ENCODE data around the gene CNKSR2.
A peak's percentile ranks its signal among the peaks of the same experiment; 100 is the strongest.
"Not testable (repeated sequence)": the region's sequence is repeated elsewhere in the genome, so short reads cannot be mapped to it uniquely, and the experiment has no call there.

CNKSR2 gene

DNA sequence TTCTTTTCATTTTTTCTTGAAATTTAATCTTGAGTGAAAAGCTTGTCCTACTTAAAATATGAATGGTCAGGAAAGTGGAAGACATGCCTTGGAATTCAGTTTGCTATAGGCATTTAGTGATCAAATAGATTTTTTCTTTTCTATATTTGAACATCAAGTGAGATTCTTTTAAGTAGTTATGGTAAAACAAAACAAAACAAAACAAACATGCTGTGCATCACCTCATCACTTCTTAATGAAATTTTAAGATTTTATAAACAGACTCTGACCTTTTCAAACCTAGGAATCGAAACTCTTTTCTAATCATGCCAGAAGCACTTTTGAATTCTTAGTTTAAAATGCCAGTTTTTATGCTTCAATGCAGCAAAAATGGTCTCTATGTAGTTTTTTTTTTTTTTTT, 62.8 kb downstream of the CNKSR2 start:
- DNase-seq (ENCODE audit: low read depth, low spot score), result no peak
- H3K27ac ChIP-seq, result no peak overlapping the region

DNA sequence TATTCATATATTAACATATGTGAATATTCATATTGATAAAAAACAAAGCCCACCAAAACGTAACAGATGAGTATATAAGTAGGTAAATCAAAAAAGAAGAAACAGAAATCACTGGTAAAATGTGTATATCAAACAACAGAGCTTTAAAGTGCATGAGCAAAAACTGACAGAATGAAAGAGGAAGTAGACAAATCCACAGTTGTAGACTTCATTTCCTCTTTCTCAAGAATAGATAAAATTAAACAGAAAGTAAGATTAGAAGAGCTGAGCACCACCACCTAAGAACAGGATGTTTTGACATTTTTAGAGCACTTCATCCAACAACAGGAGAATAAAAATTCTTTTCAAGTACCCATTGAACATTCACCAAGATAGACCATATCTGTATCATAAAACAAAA, 64.6 kb downstream of the CNKSR2 start:
- H3K27ac ChIP-seq, result no peak overlapping the region
- no peak for DNase-seq (ENCODE audit: low read depth, low spot score)

DNA sequence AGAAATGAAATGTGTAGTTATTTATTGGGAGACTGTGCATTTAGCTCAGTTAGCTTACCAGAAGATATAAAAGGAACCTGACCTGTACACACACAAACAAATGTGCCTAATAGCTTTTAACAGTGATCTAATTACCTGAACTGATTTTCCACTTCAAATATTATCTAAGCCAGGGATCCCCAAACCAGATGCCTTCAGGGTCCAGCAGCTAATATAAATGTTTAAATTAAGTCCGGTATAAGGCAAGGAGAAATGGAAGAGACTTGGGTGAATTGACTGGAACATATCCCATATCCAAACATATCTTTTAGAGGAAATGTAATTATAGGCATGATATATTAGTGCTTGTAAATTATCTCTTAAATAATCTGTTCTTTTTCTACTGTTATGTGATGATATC, 66.7 kb downstream of the CNKSR2 start:
- H3K27ac ChIP-seq, result no peak overlapping the region
- no peak for DNase-seq (ENCODE audit: low read depth, low spot score)

DNA sequence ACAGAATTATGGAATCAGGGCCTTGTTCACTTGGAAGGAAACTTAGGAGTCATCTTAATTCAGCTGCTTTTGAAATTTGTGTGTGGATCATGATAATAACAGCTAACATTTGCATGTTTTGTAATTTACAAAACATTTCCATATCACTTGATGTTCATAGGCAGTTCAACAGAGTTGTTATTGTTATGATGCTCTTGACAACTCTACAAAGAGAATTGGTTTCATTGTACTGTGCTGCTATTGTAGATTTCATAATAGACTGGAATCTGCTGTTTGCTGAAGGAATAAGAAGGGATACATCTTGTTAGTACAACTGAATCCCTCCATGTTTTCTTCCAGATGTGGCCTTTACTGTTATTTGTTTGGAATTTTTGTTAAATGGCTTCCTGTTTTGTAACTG, 83.5 kb downstream of the CNKSR2 start:
- H3K27ac ChIP-seq, result no peak overlapping the region
- no peak for DNase-seq (ENCODE audit: low read depth, low spot score)

DNA sequence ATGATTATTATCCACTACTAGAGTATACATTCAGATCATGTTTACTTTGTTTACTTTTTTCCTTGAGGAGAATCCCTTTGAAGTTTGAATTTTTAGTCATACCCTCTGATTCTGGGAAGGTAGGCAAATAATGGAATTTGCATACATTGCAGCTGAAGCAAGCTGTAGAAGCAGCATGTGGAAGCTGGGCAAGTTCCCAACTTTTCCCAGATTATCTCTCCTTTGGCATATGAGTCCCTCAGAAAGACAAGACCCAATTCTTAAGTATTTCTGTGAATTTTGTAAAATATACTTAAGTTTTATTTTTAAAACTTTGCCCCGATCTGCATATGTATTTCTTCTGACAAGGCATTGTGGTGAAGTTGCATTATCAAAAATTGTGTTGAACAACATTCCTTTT, 94.9 kb downstream of the CNKSR2 start:
- H3K27ac ChIP-seq, result no peak overlapping the region

DNA sequence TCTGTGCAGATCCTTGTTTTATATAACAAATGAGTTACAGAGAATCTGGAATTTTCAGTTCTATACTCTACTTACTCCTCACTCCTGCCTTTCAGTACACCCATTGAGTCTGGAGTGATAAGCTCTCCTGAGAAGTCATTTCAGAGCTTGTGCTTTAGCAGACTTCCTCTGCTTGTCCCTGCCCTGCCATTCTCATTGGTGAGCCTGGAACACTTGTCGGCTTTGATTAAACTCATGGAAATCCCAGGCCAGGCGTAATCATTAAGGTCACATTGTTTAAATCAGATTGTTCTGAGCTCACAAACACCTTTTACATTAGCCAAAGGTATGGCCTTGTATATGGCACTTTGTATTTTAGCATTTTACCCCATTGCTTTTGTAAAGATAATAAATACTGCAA, 102.7 kb downstream of the CNKSR2 start:
- H3K27ac ChIP-seq, result no peak overlapping the region
- DNase-seq (ENCODE audit: low read depth, low spot score), result no peak

More for the DNA sequence above, 94.9 kb downstream of the CNKSR2 start:
- no peak for DNase-seq (ENCODE audit: low read depth, low spot score)

DNA sequence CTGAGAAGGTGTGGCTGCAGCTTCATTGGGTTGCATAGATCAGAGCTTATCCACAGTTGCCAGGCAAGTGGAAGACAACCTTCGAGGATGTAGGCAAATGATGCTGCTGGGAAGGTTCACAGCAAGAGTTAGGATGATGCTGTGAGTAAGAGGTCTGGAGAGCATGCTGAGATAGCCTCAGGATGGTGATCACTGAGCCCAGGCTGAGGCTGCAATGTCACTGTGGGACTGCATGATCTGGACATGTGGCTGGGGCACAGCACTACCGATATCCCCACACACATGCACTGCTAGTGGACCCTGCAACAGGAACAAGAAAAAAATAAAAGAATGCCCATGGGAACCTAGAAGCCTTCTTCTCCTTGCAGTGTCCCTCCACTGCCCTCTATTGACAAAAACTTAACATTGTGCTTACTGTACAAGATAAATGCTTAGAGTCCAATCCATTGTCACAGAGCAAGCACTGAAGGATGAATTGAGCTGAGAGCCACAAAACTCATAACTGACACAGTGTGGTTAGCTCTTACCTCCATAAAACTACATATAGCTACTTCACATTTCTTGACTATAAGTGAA, 105.6 kb downstream of the CNKSR2 start:
- H3K27ac ChIP-seq, result no peak overlapping the region
- no peak for DNase-seq (ENCODE audit: low read depth, low spot score)

DNA sequence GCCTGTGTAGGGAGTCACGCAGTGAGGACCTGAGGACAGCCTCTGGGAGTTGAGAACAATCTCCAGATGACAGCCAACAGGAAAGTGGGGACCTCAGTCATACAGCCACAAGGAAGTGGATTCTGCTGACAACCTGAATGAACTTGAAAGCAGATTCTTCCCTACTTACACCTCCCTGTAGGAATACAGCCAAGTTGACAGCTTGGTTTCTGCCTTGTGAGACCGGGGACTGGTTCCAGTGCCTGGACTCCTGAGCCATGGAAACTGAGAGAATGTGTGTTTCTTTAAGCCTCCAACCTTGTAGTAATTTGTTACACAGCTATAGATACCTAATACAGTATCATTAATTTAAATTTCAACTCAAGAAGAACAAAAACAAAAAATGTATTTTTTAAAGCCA, 107.5 kb downstream of the CNKSR2 start:
- no peak for DNase-seq (ENCODE audit: low read depth, low spot score)
- H3K27ac ChIP-seq, result no peak overlapping the region

DNA sequence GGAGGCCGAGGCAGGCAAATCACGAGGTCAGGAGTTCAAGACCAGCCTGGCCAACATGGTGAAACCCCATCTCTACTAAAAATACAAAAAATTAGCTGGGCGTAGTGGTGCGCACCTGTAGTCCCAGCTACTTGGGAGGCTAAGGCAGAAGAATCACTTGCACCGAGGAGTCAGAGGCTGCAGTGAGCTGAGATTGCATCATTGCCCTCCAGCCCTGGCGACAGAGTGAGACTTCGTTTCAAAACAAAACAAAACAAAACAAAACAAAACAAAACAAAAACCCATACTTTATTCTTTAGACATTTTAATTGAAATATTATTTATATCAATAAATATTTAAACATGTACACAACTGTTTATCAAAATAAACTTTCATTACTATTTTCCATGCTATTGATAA, 109.8 kb downstream of the CNKSR2 start:
- not testable (repeated sequence) for H3K27ac ChIP-seq; DNase-seq (ENCODE audit: low read depth, low spot score)

DNA sequence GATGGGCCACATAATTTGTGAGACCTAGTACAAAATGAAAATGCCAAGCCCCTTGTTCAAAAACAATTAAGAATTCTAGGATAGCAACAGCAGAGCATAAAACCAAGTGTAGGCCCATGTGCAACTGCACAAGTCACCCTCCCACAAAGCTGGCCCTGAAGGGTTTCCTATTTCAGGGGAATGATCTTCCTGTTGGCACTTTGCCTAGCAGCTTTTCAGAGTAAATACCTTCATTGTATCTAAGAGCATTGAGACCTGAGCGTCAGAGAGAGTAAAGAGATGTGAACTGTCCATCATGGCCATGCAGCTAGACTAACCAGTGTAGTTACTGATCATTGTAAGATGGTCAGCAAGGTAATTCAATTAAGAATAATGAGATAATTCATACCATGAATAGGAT, 113.6 kb downstream of the CNKSR2 start:
- no peak overlapping the region for H3K27ac ChIP-seq
- peak; percentile 39 for DNase-seq (ENCODE audit: low read depth, low spot score)

DNA sequence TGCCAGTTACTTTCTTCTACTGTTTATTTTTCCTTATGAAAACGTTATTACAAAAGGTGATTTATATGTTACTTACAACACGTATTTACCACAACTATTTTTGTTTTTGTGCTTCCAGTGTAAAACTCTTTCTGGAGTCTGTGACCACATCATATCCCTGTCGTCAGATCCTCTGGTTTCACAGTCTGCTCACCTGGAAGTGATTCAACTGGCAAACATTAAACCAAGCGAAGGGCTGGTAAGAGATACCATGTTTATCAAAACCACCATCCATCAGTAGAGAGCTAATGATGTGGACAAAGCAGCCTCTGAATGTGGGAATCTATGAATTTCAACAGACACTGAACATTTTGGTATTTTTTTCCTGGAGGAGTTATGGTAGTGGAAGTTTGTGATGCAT, 116.1 kb downstream of the CNKSR2 start:
- DNase-seq (ENCODE audit: low read depth, low spot score), result no peak
- H3K27ac ChIP-seq, result no peak overlapping the region

DNA sequence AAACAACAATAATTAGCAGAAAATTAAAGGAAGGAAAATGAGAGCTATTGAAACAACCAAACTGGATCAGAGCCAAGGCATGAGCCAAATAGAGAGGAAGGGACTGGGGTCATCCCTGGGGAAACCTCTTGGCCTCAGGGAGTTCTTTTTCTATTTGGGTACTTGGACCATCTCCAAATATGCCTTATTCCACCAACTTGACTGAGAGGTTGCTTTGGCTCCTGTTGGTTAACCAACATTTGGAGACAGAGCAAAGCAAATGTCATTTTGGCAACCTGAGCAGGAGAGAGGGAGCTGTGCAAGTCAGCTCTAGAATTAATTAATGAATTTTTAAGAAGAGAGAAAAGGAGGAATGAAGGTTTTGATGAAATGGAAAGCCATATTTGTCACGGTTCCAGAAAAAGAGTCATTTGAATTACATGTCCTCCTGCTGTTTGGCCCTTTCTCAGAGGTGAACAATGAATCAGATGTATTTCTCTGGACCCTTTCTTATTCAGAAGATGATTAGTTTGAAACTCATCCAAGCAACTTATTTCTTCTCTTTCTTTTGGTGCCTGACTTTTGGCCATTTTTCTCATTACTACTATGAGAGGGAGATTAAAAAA, 119.1 kb downstream of the CNKSR2 start:
- no peak overlapping the region for H3K27ac ChIP-seq
- no peak for DNase-seq (ENCODE audit: low read depth, low spot score)

DNA sequence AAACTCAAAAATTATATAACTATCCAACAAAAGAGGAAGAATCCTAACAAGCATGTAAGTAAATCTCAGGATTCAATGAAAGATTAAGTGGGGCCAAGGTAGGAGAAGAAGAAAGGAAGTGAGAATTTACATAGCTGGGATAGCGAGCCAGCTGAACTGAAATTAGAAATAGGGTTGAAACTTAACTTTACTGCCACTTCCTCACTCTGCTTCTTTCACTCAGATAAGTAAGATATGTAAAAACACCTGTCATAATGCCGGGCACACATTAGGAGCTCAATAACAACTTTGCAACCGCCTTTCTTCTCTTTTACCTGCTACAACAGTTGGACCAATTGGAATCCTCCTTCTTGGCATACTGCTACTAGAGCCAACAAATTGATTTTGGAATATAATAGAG, 129.4 kb downstream of the CNKSR2 start:
- H3K27ac ChIP-seq, result no peak overlapping the region
- DNase-seq (ENCODE audit: low read depth, low spot score), result no peak

DNA sequence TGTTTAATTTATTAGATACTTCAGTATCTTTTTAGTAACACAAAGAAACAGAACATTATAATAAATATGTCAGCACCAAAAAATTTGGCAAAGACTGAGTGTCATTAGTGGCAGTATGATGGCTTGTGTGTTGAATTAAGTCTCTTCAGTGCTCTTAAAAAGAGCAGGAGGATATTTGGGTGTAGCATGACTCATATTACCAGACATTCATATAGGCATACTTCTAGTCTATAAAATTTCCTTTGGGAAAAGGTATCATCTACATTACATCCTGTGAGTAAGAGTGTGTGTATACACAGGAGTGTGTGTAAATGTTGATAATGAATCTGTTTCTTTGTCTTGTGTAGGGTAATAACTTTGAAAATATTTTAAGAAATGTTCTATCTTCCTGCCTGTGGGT, 135.7 kb downstream of the CNKSR2 start:
- H3K27ac ChIP-seq, result peak overlapping the region; percentile 35
- DNase-seq (ENCODE audit: low read depth, low spot score), result no peak

DNA sequence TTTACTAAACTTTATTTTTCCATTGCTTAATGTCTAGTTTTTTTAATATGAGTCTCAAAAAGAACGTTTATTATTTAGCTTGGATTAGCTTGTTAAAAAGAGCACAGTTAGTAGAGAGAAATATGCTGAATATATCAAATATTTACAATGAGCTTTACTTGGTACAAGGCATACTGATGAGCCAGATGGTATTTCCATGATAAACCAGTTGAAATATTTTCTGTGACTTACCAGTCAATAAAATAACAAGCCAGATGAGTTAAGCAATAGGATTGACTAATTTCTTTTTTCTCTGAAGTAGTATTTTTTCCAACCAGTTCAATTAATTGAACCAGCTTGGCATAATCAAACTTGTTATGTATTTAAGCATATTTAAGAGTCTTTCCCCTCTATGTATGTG, 149.8 kb downstream of the CNKSR2 start:
- no peak overlapping the region for H3K27ac ChIP-seq
- no peak for DNase-seq (ENCODE audit: low read depth, low spot score)

DNA sequence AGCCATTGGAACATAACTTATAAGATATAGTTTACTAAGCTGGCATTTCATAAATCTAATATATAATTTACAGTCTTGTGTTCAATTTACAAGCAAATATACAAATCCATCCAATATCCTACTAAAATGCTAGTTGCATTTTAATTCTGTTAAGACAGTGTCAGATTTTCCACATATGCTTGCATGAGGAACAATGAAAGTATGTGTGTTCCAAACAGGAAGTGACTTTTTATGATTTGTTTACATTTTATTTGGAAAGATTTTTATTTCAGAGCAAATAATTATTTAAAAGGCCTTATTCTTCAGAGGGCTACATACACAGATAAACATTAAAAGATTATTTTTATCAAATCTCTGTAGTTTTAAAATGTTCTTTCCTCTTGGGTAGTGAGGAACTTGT, 153.9 kb downstream of the CNKSR2 start:
- DNase-seq (ENCODE audit: low read depth, low spot score), result no peak
- H3K27ac ChIP-seq, result no peak overlapping the region

DNA sequence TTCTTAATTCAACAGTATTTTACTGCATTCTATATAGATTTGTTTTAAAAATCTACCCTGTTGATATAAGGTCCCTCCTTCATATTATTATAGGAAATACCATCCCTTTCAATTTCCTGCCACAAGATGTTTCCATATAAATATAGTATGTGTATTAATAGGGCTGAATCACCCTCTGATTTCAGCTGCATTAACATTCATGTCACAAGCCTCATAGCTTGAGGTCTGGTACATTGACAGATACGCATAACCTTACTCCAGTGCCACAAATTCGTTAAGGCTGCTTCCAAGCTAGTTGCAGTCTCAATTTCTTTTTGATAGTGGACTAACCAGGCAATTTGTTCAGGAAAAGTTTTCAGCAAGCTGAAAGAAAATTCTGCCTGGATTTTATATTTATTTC, 155.6 kb downstream of the CNKSR2 start:
- no peak for DNase-seq (ENCODE audit: low read depth, low spot score)
- no peak overlapping the region for H3K27ac ChIP-seq

DNA sequence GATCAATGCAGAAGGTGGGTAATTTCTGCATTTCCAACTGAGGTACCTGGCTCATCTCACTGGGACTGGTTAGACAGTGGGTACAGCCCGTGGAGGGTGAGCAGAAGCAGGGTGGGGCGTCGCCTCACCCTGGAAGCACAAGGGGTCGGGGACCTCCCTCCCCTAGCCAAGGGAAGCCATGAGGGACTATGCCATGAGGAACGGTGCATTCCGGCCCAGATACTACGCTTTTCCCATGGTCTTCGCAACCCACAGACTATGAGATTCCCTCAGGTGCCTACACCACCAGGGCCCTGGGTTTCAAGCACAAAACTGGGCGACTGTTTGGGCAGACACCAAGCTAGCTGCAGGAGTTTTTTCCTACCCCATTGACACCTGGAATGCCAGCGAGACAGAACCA, 170.4 kb downstream of the CNKSR2 start:
- not testable (repeated sequence) for H3K27ac ChIP-seq; DNase-seq (ENCODE audit: low read depth, low spot score)

DNA sequence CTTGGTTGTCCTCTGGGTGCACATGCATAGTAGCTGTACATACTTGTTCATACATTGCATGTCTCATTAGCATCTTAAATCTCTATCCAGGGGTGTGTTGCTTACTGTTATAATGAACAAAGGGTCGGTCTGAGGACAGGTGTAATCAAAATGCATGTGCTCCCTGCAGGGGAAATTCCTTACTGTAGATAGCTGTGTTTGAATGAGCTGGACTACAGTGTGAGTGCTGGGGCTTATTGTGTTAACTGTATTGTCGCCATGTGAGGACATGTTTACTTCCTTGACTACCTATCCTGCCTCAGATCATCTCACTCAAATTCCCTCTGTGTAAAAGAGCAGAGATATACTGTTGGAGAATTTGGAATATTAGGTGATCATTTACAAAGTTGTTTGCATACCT, 185.2 kb downstream of the CNKSR2 start:
- no peak overlapping the region for H3K27ac ChIP-seq
- no peak for DNase-seq (ENCODE audit: low read depth, low spot score)

DNA sequence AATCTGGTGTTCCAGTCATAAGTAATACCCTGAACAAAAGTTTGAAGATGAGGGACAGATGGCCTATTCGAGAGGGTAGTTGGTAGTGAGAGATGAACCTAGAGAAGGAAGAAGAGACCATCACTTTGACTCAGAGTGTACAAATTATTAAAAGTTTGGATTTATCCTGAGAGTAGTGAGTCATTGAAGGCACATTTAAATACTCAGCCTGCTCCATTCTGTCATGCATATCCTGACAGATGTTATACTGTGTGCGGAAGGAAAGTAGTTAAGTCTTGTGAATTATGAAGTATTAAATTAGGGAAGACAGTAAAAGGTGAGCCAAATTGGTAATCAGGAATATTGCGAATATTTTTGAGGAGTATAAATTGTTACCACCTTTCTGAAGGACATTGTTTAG, 190.8 kb downstream of the CNKSR2 start:
- no peak for DNase-seq (ENCODE audit: low read depth, low spot score)
- H3K27ac ChIP-seq, result no peak overlapping the region

DNA sequence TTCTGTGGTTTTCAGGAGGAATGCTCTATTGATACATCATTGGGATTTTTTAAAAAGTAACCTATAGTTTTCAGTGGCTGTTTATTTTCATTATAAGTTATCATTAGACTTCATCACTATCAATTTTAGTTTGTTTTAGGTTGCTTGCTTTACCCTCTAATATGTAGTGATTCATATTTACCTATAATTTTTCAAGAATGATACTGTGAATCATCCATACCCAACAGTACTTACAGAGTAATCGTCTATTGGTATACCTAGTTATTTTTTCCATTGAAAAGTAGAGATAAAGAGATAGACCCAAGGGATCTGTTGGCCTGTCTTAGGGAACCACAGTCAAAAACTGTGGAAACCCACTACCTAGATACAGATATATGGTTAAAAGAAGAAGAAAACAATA, 200.6 kb downstream of the CNKSR2 start:
- no peak overlapping the region for H3K27ac ChIP-seq
- no peak for DNase-seq (ENCODE audit: low read depth, low spot score)

DNA sequence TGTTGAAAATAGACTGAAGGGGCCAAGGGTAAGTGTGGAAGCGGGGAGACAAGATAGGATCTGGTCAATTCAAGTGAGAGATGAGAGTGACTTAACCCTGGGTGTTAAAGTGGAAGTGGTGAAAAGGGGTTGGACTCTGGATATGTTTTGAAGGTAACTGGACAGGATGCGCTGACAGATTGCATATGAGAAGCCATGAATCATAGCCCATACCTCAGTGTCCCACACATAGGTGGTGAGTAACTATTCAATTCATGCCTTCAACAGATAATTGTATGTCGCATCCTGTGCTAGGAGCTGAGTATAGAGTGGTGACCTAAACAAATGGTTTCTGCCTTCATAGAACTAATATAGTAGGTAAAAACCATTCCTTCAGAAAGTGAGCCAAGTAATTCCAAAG, 207.3 kb downstream of the CNKSR2 start:
- H3K27ac ChIP-seq, result no peak overlapping the region
- no peak for DNase-seq (ENCODE audit: low read depth, low spot score)

DNA sequence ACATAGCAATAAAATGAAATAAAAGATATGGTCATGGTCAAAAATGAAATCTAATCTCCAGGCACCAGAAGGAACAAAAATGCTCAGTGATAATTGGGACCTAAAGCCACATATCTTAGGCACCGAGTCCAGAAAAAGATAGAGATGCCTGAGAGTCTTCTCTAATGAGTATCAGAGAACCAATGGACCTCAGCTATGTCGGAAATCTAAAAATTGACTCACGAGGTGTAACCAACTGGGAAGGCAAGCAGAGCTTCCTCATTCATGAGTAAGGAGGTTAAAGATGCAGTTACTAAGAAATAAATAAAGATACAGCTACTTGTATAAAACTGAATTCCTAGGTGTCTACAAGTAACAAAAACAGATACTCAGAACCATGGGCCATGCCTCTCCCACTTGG, 211.8 kb downstream of the CNKSR2 start:
- H3K27ac ChIP-seq, result no peak overlapping the region
- DNase-seq (ENCODE audit: low read depth, low spot score), result no peak
